Esophagus (tissue), 2 donors: ENCODE results near the gene BICC1. TPM values are rescaled to one million over a fixed set of nuclear protein-coding genes. Genes with fewer than 3 reads are reported as not detected.

Experiments
- H3K27ac ChIP-seq, 2 donors: one replicate each; pipeline ENCODE4 v1.5.1; 2013; ENCODE audit warnings: low read depth in 2 of 2, mild to moderate bottlenecking in 2 of 2, inconsistent platforms in 1 of 2, low read length in 1 of 2, moderate library complexity in 1 of 2
- H3K27me3 ChIP-seq, 2 donors: one replicate each; pipeline ENCODE4 v1.6.1; 2013; ENCODE audit warnings: low read length in 2 of 2, control low read depth in 1 of 2, mild to moderate bottlenecking in 1 of 2; ENCODE audit not compliant: insufficient read depth in 2 of 2, control insufficient read depth in 1 of 2
- H3K36me3 ChIP-seq, 2 donors: one replicate each; pipeline ENCODE4 v1.6.1; 2013; ENCODE audit warnings: low read length in 1 of 2; ENCODE audit not compliant: control insufficient read depth in 2 of 2, insufficient read depth in 2 of 2
- H3K4me1 ChIP-seq, 2 donors: one replicate each; pipeline ENCODE4 v1.6.1; 2013; ENCODE audit warnings: low read length in 1 of 2; ENCODE audit not compliant: control insufficient read depth in 2 of 2, insufficient read depth in 2 of 2
- H3K4me3 ChIP-seq, 2 donors: one replicate each; pipeline ENCODE4 v1.5.1; 2013; ENCODE audit warnings: low read length in 2 of 2, mild to moderate bottlenecking in 2 of 2, low read depth in 1 of 2, moderate library complexity in 1 of 2
- H3K9me3 ChIP-seq, 2 donors: one replicate each; pipeline ENCODE4 v1.6.1; 2013; ENCODE audit warnings: mild to moderate bottlenecking in 2 of 2, low read depth in 1 of 2, low read length in 1 of 2, moderate library complexity in 1 of 2; ENCODE audit not compliant: control insufficient read depth in 2 of 2, insufficient read depth in 1 of 2
- WGBS, 2 donors: extraction: QIAGEN DNeasy Blood & Tissue Kit; methylation state at CpG; one replicate each; pipeline ENCODE4 v1.1.7; 2013; 5-methylcytosine and 5-hydroxymethylcytosine counted together
- polyA plus RNA-seq, 2 donors: library from polyadenylated mRNA; stranded (reverse); fragments of 200-250 nt; gene quantifications; one replicate each; pipeline ENCODE4 v1.2.3, GENCODE V29; 2013
- donor health status: healthy with polysubstance abuse.
- donor health status: Bipolar disorder and iron deficiency.

The BICC1 gene
- polyA plus RNA-seq, 2 donors, result 0.45 to 0.49 TPM

- H3K9me3 ChIP-seq, result no peaks in the 10 kb centered on the region
- no peaks in the 10 kb centered on the region for H3K4me1 ChIP-seq
- no peak overlapping the region for H3K27ac ChIP-seq
- H3K4me3 ChIP-seq, result no peak overlapping the region
- no peaks in the 10 kb centered on the region for H3K36me3 ChIP-seq
- WGBS, 2 donors, result 79 to 89% methylated on average over 4 of the region's 4 CpGs
- H3K27me3 ChIP-seq, result no peaks in the 10 kb centered on the region
Observed at GRCh38 chr10:58575491-58575890, 62.8 kb downstream of the BICC1 start.

GRCh38 chr10:58576751-58577436 lies 64.2 kb downstream of the BICC1 start:
- H3K4me3 ChIP-seq, result no peak overlapping the region
- H3K27ac ChIP-seq, result peak overlapping the region in 1 of 2 donors; percentile 47
- no peaks in the 10 kb centered on the region for H3K9me3 ChIP-seq
- H3K36me3 ChIP-seq, result no peaks in the 10 kb centered on the region
- no peaks in the 10 kb centered on the region for H3K27me3 ChIP-seq
- H3K4me1 ChIP-seq, result no peaks in the 10 kb centered on the region
- WGBS, 2 donors, result 64 to 66% methylated on average over 3 of the region's 3 CpGs

- no peaks in the 10 kb centered on the region for H3K9me3 ChIP-seq
Observed at GRCh38 chr10:58577437-58577777, 64.7 kb downstream of the BICC1 start.

GRCh38 chr10:58578366-58578765 lies 65.7 kb downstream of the BICC1 start:
- H3K36me3 ChIP-seq, result no peaks in the 10 kb centered on the region
- H3K4me3 ChIP-seq, result no peak overlapping the region
- no peaks in the 10 kb centered on the region for H3K27me3 ChIP-seq
- no peaks in the 10 kb centered on the region for H3K9me3 ChIP-seq
- 82 to 93% methylated on average over 8 of the region's 8 CpGs for WGBS, 2 donors
- no peaks in the 10 kb centered on the region for H3K4me1 ChIP-seq
- H3K27ac ChIP-seq, result no peak overlapping the region

More at GRCh38 chr10:58577437-58577777, 64.7 kb downstream of the BICC1 start:
- Histone ChIP-seq H3K36me3 (no peaks in the 10 kb centered on the region), H3K27me3 (no peaks in the 10 kb centered on the region), H3K27ac (peak overlapping the region in 1 of 2 donors; percentile 47), H3K4me3 (no peak overlapping the region), H3K4me1 (no peaks in the 10 kb centered on the region)

- no peaks in the 10 kb centered on the region for H3K36me3 ChIP-seq
- H3K27me3 ChIP-seq, result no peaks in the 10 kb centered on the region
- no peak overlapping the region for H3K27ac ChIP-seq
- H3K9me3 ChIP-seq, result no peaks in the 10 kb centered on the region
- WGBS, 2 donors, result 87 to 90% methylated on average over 11 of the region's 11 CpGs
- H3K4me1 ChIP-seq, result no peaks in the 10 kb centered on the region
- H3K4me3 ChIP-seq, result no peak overlapping the region
Observed at GRCh38 chr10:58579011-58579655, 66.5 kb downstream of the BICC1 start.

GRCh38 chr10:58582045-58582444 lies 69.4 kb downstream of the BICC1 start:
- Histone ChIP-seq H3K9me3 (no peaks in the 10 kb centered on the region), H3K4me3 (no peak overlapping the region), H3K27me3 (no peaks in the 10 kb centered on the region)

GRCh38 chr10:58585435-58585834 lies 72.8 kb downstream of the BICC1 start:
- Histone ChIP-seq H3K36me3 (no peaks in the 10 kb centered on the region), H3K4me3 (no peak overlapping the region), H3K27me3 (no peaks in the 10 kb centered on the region), H3K4me1 (no peaks in the 10 kb centered on the region), H3K27ac (no peak overlapping the region), H3K9me3 (no peaks in the 10 kb centered on the region)
- 91 to 95% methylated on average over 2 of the region's 2 CpGs for WGBS, 2 donors

More at GRCh38 chr10:58582045-58582444, 69.4 kb downstream of the BICC1 start:
- Histone ChIP-seq H3K27ac (no peak overlapping the region), H3K36me3 (no peaks in the 10 kb centered on the region), H3K4me1 (no peaks in the 10 kb centered on the region)

GRCh38 chr10:58586282-58587245 lies 73.9 kb downstream of the BICC1 start:
- WGBS, 2 donors, result 75 to 77% methylated on average over 13 of the region's 13 CpGs
- H3K9me3 ChIP-seq, result no peaks in the 10 kb centered on the region
- H3K36me3 ChIP-seq, result no peaks in the 10 kb centered on the region
- no peak overlapping the region for H3K4me3 ChIP-seq
- H3K4me1 ChIP-seq, result no peaks in the 10 kb centered on the region
- H3K27me3 ChIP-seq, result no peaks in the 10 kb centered on the region
- H3K27ac ChIP-seq, result no peak overlapping the region

- H3K4me1 ChIP-seq, result no peaks in the 10 kb centered on the region
- no peaks in the 10 kb centered on the region for H3K36me3 ChIP-seq
- H3K9me3 ChIP-seq, result no peaks in the 10 kb centered on the region
- no peak overlapping the region for H3K27ac ChIP-seq
- WGBS, 2 donors, result 83 to 85% methylated on average over 2 of the region's 2 CpGs
- no peaks in the 10 kb centered on the region for H3K27me3 ChIP-seq
- H3K4me3 ChIP-seq, result no peak overlapping the region
Observed at GRCh38 chr10:58587676-58588075, 75.0 kb downstream of the BICC1 start.
